ENCODE data around the gene SYT9.

Gene SYT9

GRCh38 chr11:7484645-7485044 is 232.9 kb downstream of the SYT9 start (continued):
- TF ChIP-seq OSR2 (tag by site-specific recombination; IDR thresholded peaks at IDR 0.05), result no peak

GRCh38 chr11:7485186-7486097 is 233.7 kb downstream of the SYT9 start, which contains the start of gene OLFML1:
TSS of gene OLFML1 (plus strand) at chr11:7485506. CDS start at chr11:7485876, 370 bp downstream.
- TF ChIP-seq ZNF585B (tag by site-specific recombination; IDR thresholded peaks at IDR 0.05) (no peak), AEBP2 (tag by site-specific recombination; IDR thresholded peaks at IDR 0.05; ENCODE audit: borderline replicate concordance) (no peak), ZNF16 (tag by site-specific recombination; IDR thresholded peaks at IDR 0.05; ENCODE audit: low read depth) (no peak), ZNF48 (tag by site-specific recombination; IDR thresholded peaks at IDR 0.05) (no peak), ZNF169 (tag by site-specific recombination; IDR thresholded peaks at IDR 0.05) (no peak), ZNF335 (tag by site-specific recombination; conservative IDR thresholded peaks at IDR 0.05) (no peak), ZBTB8A (tag by site-specific recombination; IDR thresholded peaks at IDR 0.05) (no peak), SCRT2 (tag by site-specific recombination; IDR thresholded peaks at IDR 0.05) (no peak), ZNF692 (tag by site-specific recombination; IDR thresholded peaks at IDR 0.05) (no peak), ZSCAN30 (tag by site-specific recombination; IDR thresholded peaks at IDR 0.05) (no peak), KLF17 (tag by site-specific recombination; IDR thresholded peaks at IDR 0.05) (no peak), WT1 (tag by site-specific recombination; IDR thresholded peaks at IDR 0.05) (no peak), ZFP3 (tag by site-specific recombination; IDR thresholded peaks at IDR 0.05; ENCODE audit: low read depth) (no peak), GLI4 (tag by site-specific recombination; IDR thresholded peaks at IDR 0.05) (no peak), ZNF549 (tag by site-specific recombination; IDR thresholded peaks at IDR 0.05) (no peak), ZNF600 (tag by site-specific recombination; IDR thresholded peaks at IDR 0.05) (no peak), ZNF155 (tag by site-specific recombination; IDR thresholded peaks at IDR 0.05) (no peak), ZNF76 (tag by site-specific recombination; IDR thresholded peaks at IDR 0.05; ENCODE audit: borderline replicate concordance, low read depth) (no peak), OVOL3 (tag by site-specific recombination; IDR thresholded peaks at IDR 0.05) (no peak)
- Histone ChIP-seq H3K27ac (ENCODE audit: extremely low read depth, low read depth, low read length) (no peak within 1 kb of the TSS), H3K4me1 (ENCODE audit: control insufficient read depth, insufficient read depth, low read length) (no peaks in the 10 kb centered on the region), H3K4me3 (ENCODE audit: low read depth, low read length) (no peak within 1 kb of the TSS), H3K9me3 (ENCODE audit: control insufficient read depth, insufficient read depth, low read depth, low read length) (no peaks in the 10 kb centered on the region), H3K36me3 (ENCODE audit: control insufficient read depth in 2 of 2, insufficient read depth in 1 of 2, low read length in 2 of 2) (no peaks in the 10 kb centered on the region)
- ChIA-PET CTCF (no interaction called here), POLR2A (no interaction called here)
